H1 (cell line): Measurements from ENCODE around the gene ENO2. TPM values are rescaled to one million over a fixed set of nuclear protein-coding genes. Genes with fewer than 3 reads are reported as not detected.

Experiments used
- CTCF ChIA-PET: fragments of 300-600 bp; sonication (Branson Sonifier 250); formaldehyde crosslinking; loops from one replicate; lab custom pipeline; 2021; ENCODE audit not compliant: partially characterized antibody; lab: Charles Lee
- POLR2A ChIA-PET: fragments of 300-600 bp; sonication (Branson Sonifier 250); formaldehyde crosslinking; loops from one replicate; lab custom pipeline; 2021; ENCODE audit warnings: inconsistent platforms; ENCODE audit not compliant: partially characterized antibody; lab: Charles Lee
- DNase-seq, 2 experiments: peaks; one replicate each; pipeline versions ENCODE4 v3.0.0 to v3.0.0-alpha.2; 2010 to 2022; ENCODE audit warnings: low spot score in 2 of 2, low read depth in 1 of 2, mixed read lengths in 1 of 2
- FAIRE-seq: peaks from 2 replicates; lab custom pipeline; 2011; peaks lifted over from hg19 to GRCh38; lab: Jason Lieb, UNC
- H2AFZ ChIP-seq: 2 replicates; pipeline ENCODE4 v1.8.1; 2012; ENCODE audit warnings: low read length, inconsistent platforms
- H2AK5ac ChIP-seq: 2 replicates; pipeline ENCODE4 v1.6.1; 2013; ENCODE audit warnings: low read depth, low read length
- H2BK120ac ChIP-seq: replicated peaks from 2 replicates; pipeline ENCODE3; 2013; ENCODE audit warnings: low read depth, low read length, inconsistent platforms
- H2BK12ac ChIP-seq: 2 replicates; pipeline ENCODE4 v1.6.1; 2013; ENCODE audit warnings: low read depth, low read length
- H2BK15ac ChIP-seq: 2 replicates; pipeline ENCODE4 v1.6.1; 2013; ENCODE audit warnings: low read length
- H2BK20ac ChIP-seq: 2 replicates; pipeline ENCODE4 v1.6.1; 2013; ENCODE audit warnings: low read length
- H2BK5ac ChIP-seq: 2 replicates; pipeline ENCODE4 v1.6.1; 2013; ENCODE audit warnings: low read depth, low read length
- H3K14ac ChIP-seq: 2 replicates; pipeline ENCODE4 v1.6.1; 2013; ENCODE audit warnings: inconsistent platforms; ENCODE audit not compliant: insufficient read length
- H3K18ac ChIP-seq: 2 replicates; pipeline ENCODE4 v1.6.1; 2013; ENCODE audit warnings: low read length; ENCODE audit errors: extremely low read depth
- H3K23ac ChIP-seq: 2 replicates; pipeline ENCODE4 v1.6.1; 2013; ENCODE audit warnings: inconsistent platforms; ENCODE audit not compliant: insufficient read length
- H3K23me2 ChIP-seq: 2 replicates; pipeline ENCODE4 v1.6.1; 2013; ENCODE audit warnings: low read depth, low read length
- H3K27ac ChIP-seq: 2 replicates; pipeline ENCODE4 v1.6.1; 2011; ENCODE audit warnings: low read depth, low read length, inconsistent platforms
- H3K27me3 ChIP-seq, 4 experiments: replicated peaks in 1 of 4; 1 replicate in 1 of 4; 2 replicates in 3 of 4; pipeline versions ENCODE4 v1.6.1 to v1.8.1; 2011 to 2013; ENCODE audit warnings: low read length in 3 of 4, mild to moderate bottlenecking in 3 of 4, inconsistent platforms in 2 of 4, mixed read lengths in 2 of 4, moderate library complexity in 1 of 4; ENCODE audit not compliant: control insufficient read depth in 3 of 4, insufficient read depth in 3 of 4; ENCODE audit errors: extremely low read depth in 1 of 4
- H3K36me3 ChIP-seq, 4 experiments: 2 replicates each; pipeline versions ENCODE4 v1.6.1 to v1.8.1; 2011 to 2013; ENCODE audit warnings: mild to moderate bottlenecking in 4 of 4, low read length in 3 of 4, moderate library complexity in 2 of 4, control low read depth in 1 of 4, inconsistent platforms in 1 of 4; ENCODE audit not compliant: insufficient read depth in 4 of 4, control insufficient read depth in 2 of 4
- H3K4ac ChIP-seq: replicated peaks from 2 replicates; pipeline ENCODE3; 2013; ENCODE audit warnings: low read length, low read depth, mixed read lengths, inconsistent platforms; ENCODE audit not compliant: insufficient read length
- H3K4me1 ChIP-seq, 4 experiments: replicated peaks in 1 of 4; 1 replicate in 1 of 4; 2 replicates in 3 of 4; pipeline versions ENCODE4 v1.6.1 to v1.8.1; 2011 to 2013; ENCODE audit warnings: low read length in 3 of 4, inconsistent platforms in 2 of 4, mixed read lengths in 1 of 4; ENCODE audit not compliant: insufficient read depth in 4 of 4, control insufficient read depth in 3 of 4
- H3K4me2 ChIP-seq, 2 experiments: 2 replicates each; pipeline versions ENCODE4 v1.6.1 to v1.8.1; 2011 to 2013; ENCODE audit warnings: low read depth in 2 of 2, low read length in 2 of 2, control low read depth in 1 of 2, inconsistent platforms in 1 of 2, mild to moderate bottlenecking in 1 of 2; ENCODE audit not compliant: insufficient read depth in 1 of 2
- H3K4me3 ChIP-seq, 4 experiments: fragments of 200-600, 300-600 bp in 1 of 4; sonication (generic), shearing (Covaris generic), sonication (Bioruptor Twin) in 1 of 4; 2 replicates each; pipeline versions ENCODE4 v1.5.1 to v1.8.1; 2011 to 2016; ENCODE audit warnings: low read length in 4 of 4, low read depth in 3 of 4, control low read depth in 2 of 4, inconsistent platforms in 2 of 4, mild to moderate bottlenecking in 2 of 4, mixed read lengths in 1 of 4, moderate library complexity in 1 of 4; ENCODE audit not compliant: insufficient read depth in 2 of 4; ENCODE audit errors: extremely low read depth in 1 of 4
- H3K56ac ChIP-seq: replicated peaks from 2 replicates; pipeline ENCODE3; 2013; ENCODE audit warnings: low read depth, mild to moderate bottlenecking, mixed read lengths, low read length, inconsistent platforms; ENCODE audit not compliant: insufficient read length
- H3K79me1 ChIP-seq: 2 replicates; pipeline ENCODE4 v1.6.1; 2013; ENCODE audit warnings: low read depth, low read length, control low read depth
- H3K79me2 ChIP-seq, 2 experiments: 2 replicates each; pipeline versions ENCODE4 v1.6.1 to v1.8.1; 2012 to 2013; ENCODE audit warnings: low read length in 2 of 2, mild to moderate bottlenecking in 2 of 2, inconsistent platforms in 1 of 2; ENCODE audit not compliant: insufficient read depth in 2 of 2, control insufficient read depth in 1 of 2
- H3K9ac ChIP-seq, 4 experiments: replicated peaks in 1 of 4; 1 replicate in 1 of 4; 2 replicates in 3 of 4; pipeline versions ENCODE4 v1.6.1 to v1.8.1; 2011 to 2013; ENCODE audit warnings: low read depth in 3 of 4, low read length in 3 of 4, control low read depth in 2 of 4, mild to moderate bottlenecking in 2 of 4, moderate library complexity in 2 of 4, inconsistent platforms in 1 of 4; ENCODE audit errors: extremely low read depth in 1 of 4
- H3K9me3 ChIP-seq, 2 experiments: 2 replicates each; pipeline versions ENCODE4 v1.6.1 to v1.8.1; 2012 to 2013; ENCODE audit warnings: mild to moderate bottlenecking in 2 of 2, moderate library complexity in 2 of 2, control low read depth in 1 of 2, inconsistent platforms in 1 of 2, low read depth in 1 of 2, low read length in 1 of 2, mixed read lengths in 1 of 2; ENCODE audit not compliant: insufficient read depth in 2 of 2
- H4K20me1 ChIP-seq, 2 experiments: replicated peaks in 1 of 2; 2 replicates each; pipeline versions ENCODE3 to v1.8.1; 2011 to 2013; ENCODE audit warnings: inconsistent platforms in 2 of 2, low read length in 2 of 2, mild to moderate bottlenecking in 1 of 2; ENCODE audit not compliant: insufficient read depth in 2 of 2, control insufficient read depth in 1 of 2
- H4K5ac ChIP-seq: 2 replicates; pipeline ENCODE4 v1.6.1; 2013; ENCODE audit warnings: low read length, low read depth, mixed read lengths, inconsistent platforms; ENCODE audit not compliant: insufficient read length
- H4K8ac ChIP-seq: 2 replicates; pipeline ENCODE4 v1.8.0; 2013; ENCODE audit warnings: mild to moderate bottlenecking, moderate library complexity, low read length, inconsistent platforms; ENCODE audit not compliant: insufficient read depth; ENCODE audit errors: extremely low read depth
- H4K91ac ChIP-seq: replicated peaks from 2 replicates; pipeline ENCODE3; 2013; ENCODE audit warnings: low read length, mixed read lengths, inconsistent platforms; ENCODE audit not compliant: insufficient read length
- EGR1 ChIP-seq: IDR thresholded peaks from 2 replicates; pipeline ENCODE4 v1.6.1; 2011; ENCODE audit warnings: low read depth, low read length, borderline replicate concordance
- HDAC2 ChIP-seq, 2 experiments: fragments of 300-600 bp in 1 of 2; sonication (generic) in 1 of 2; IDR thresholded peaks; 2 replicates each; pipeline ENCODE4 v1.6.1; 2011 to 2012; ENCODE audit warnings: low read depth in 2 of 2, low read length in 2 of 2, mild to moderate bottlenecking in 2 of 2, moderate library complexity in 2 of 2, borderline replicate concordance in 1 of 2, inconsistent platforms in 1 of 2
- RBBP5 ChIP-seq: IDR thresholded peaks from 2 replicates; pipeline ENCODE4 v1.7.1; 2012; ENCODE audit warnings: low read depth, mild to moderate bottlenecking, inconsistent platforms, low read length, moderate library complexity, borderline replicate concordance
- RFX5 ChIP-seq: IDR thresholded peaks from 2 replicates; pipeline ENCODE4 v1.6.1; 2011; ENCODE audit warnings: low read depth, low read length, improper control_type of control experiment, borderline replicate concordance
- SP1 ChIP-seq: IDR thresholded peaks from 2 replicates; pipeline ENCODE4 v1.6.1; 2011; ENCODE audit warnings: low read depth, low read length
- SUZ12 ChIP-seq: fragments of 200-600 bp; sonication (generic); IDR thresholded peaks from 2 replicates; pipeline ENCODE4 v1.6.1; 2012; ENCODE audit warnings: mild to moderate bottlenecking, inconsistent platforms, low read length, moderate library complexity, mixed read lengths
- TAF1 ChIP-seq: IDR thresholded peaks from 2 replicates; pipeline ENCODE4 v1.6.1; 2011; ENCODE audit warnings: mild to moderate bottlenecking, low read depth, low read length
- TCF12 ChIP-seq: IDR thresholded peaks from 2 replicates; pipeline ENCODE4 v1.6.1; 2011; ENCODE audit warnings: low read depth, mild to moderate bottlenecking, low read length
- WGBS, 2 experiments: shearing (Covaris generic) in 1 of 2; methylation state at CpG; one replicate each; pipeline versions ENCODE4 v1.1.6 to v1.1.7; 2013 to 2015; ENCODE audit warnings: low lambda C conversion rate in 2 of 2, mixed read lengths in 2 of 2, inconsistent platforms in 1 of 2, low coverage in 1 of 2, missing lambda C conversion rate in 1 of 2; ENCODE audit not compliant: insufficient replicate concordance in 2 of 2, insufficient coverage in 1 of 2, insufficient read length in 1 of 2; ENCODE audit errors: extremely low coverage in 1 of 2, missing lambda C conversion rate in 1 of 2; 5-methylcytosine and 5-hydroxymethylcytosine counted together
- polyA plus RNA-seq, 7 experiments: library from polyadenylated mRNA; depleted of rRNA in 3 of 7; stranded (reverse) in 5 of 7; unstranded in 2 of 7; fragments of >200 nt in 5 of 7; fragments of 200-250 nt in 2 of 7; gene quantifications; 1 replicate in 5 of 7; 2 replicates in 1 of 7; 4 replicates in 1 of 7; pipeline versions ENCODE4 v1.2.1 to v1.2.3, GENCODE V29; 2011 to 2013; ENCODE audit warnings: missing spikeins in 2 of 7, mixed read lengths in 2 of 7
- total RNA-seq: library from RNA; stranded (reverse); fragmentation: NEBNext Ultra II Directional; extraction: Animal tissue kit (Norgen Biotek cat#: 25700); gene quantifications from 2 replicates; pipeline ENCODE4 v1.2.1, GENCODE V29; 2021

The ENO2 gene
- total and polyA plus RNA-seq, 2 of the 8 experiments (the other 6 are each of a cell fraction or from before 2014, with no cell fraction given) = 92.4 to 102 TPM

DNA sequence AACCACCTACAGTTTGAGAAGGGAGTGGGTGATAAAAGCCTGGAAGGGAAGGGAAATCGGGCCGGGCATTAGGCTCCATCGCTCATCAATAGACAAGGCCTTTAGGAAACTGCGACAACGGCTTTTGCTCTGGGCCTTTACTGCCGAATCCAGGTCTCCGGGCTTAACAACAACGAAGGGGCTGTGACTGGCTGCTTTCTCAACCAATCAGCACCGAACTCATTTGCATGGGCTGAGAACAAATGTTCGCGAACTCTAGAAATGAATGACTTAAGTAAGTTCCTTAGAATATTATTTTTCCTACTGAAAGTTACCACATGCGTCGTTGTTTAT is 29.0 kb downstream of the ENO2 start:
- H3K23me2 ChIP-seq = peaks cover 11% of the 10 kb centered on the region
- H3K27ac ChIP-seq = peak overlapping the region; percentile 90
- H3K79me1 ChIP-seq = no peaks in the 10 kb centered on the region; the same call in 1 of the 2 replicates
- no peak overlapping the region for H3K23ac ChIP-seq
- no peak overlapping the region for H2AFZ ChIP-seq
- peaks cover 6 to 16% (median 9%) of the 10 kb centered on the region in 4 experiments; a peak in 7 of 8 replicates for H3K36me3 ChIP-seq
- H2BK12ac ChIP-seq = peak overlapping the region; percentile 80; the same call in 1 of the 2 replicates
- H2AK5ac ChIP-seq = no peak overlapping the region
- H3K56ac ChIP-seq = no peak overlapping the region
- H3K9ac ChIP-seq = peak overlapping the region in 3 of 4 experiments; percentile 74 to 91 (median 80); a peak in 6 of 7 replicates
- H2BK120ac ChIP-seq = no peak overlapping the region
- WGBS, 2 experiments = 8% methylated on average over 13 of the region's 13 CpGs; no CpG with 5 or more reads in 1 of the 2 experiments
- peaks cover 2 to 5% of the 10 kb centered on the region in 2 experiments for H4K20me1 ChIP-seq
- H3K4me1 ChIP-seq = peaks cover 6 to 22% (median 19%) of the 10 kb centered on the region in 4 experiments
- no peak overlapping the region for H3K4ac ChIP-seq
- no peak for TF ChIP-seq TCF12
- no peak for TF ChIP-seq EGR1
- TF ChIP-seq RBBP5 = no peak
- no peak for TF ChIP-seq HDAC2 (IDR thresholded peaks at IDR 0.05; ENCODE audit: borderline replicate concordance in 1 of 2, low read depth in 2 of 2, low read length in 2 of 2)
- peak; percentile 68; the same call in 1 of the 2 replicates for TF ChIP-seq RFX5
- no peak for TF ChIP-seq SUZ12
- no peak for TF ChIP-seq SP1
- TF ChIP-seq TAF1 = peak; percentile 56; the same call in 1 of the 2 replicates
- H3K14ac ChIP-seq = no peak overlapping the region
- peak overlapping the region in 3 of 4 experiments; percentile 57 to 91 (median 80); a peak in 6 of 8 replicates for H3K4me3 ChIP-seq
- H3K79me2 ChIP-seq = no peaks in the 10 kb centered on the region; a peak in 1 of 4 replicates
- CTCF ChIA-PET = interaction anchor here (1.0 to 20.2 kb wide), 8 partner anchors 18 to 247 kb away, joined by 3 to 277 read pairs (median 21); partner anchors contain the start of genes ATN1, C1RL, SPSB2 and TPI1
- DNase-seq (peak in 1 of 2 experiments; percentile 72), FAIRE-seq (peak; percentile 82)
- H2BK5ac ChIP-seq = peak overlapping the region; percentile 99
- H4K91ac ChIP-seq = peak overlapping the region; percentile 26
- peak overlapping the region; percentile 29; the same call in 1 of the 2 replicates for H3K18ac ChIP-seq
- H3K27me3 ChIP-seq = no peaks in the 10 kb centered on the region
- peak overlapping the region; percentile 39 for H4K8ac ChIP-seq
- POLR2A ChIA-PET = interaction anchor here (0.6 to 44.0 kb wide), 54 partner anchors 9 to 697 kb away, joined by 3 to 1596 read pairs (median 5); partner anchors contain the start of genes ATN1, C1R, C1RL and CDCA3
- H3K9me3 ChIP-seq = no peaks in the 10 kb centered on the region
- peak overlapping the region; percentile 93 for H4K5ac ChIP-seq
- no peak overlapping the region for H2BK15ac ChIP-seq
- no peak overlapping the region for H2BK20ac ChIP-seq
- H3K4me2 ChIP-seq = peak overlapping the region; percentile 56 to 92
